KOPT-K1 (cell line): ENCODE results near the gene MCF2L.
"Not testable (repeated sequence)": the region's sequence is repeated elsewhere in the genome, so short reads cannot be mapped to it uniquely, and the experiment has no call there.

Source experiments
- H3K27ac ChIP-seq: fragments of 200-600 bp; sonication (generic); 2 replicates; pipeline ENCODE4 v1.5.1; 2016; ENCODE audit warnings: antibody characterized with exemption, mild to moderate bottlenecking, low read depth, low read length; ENCODE audit not compliant: poor library complexity, severe bottlenecking
- H3K36me3 ChIP-seq: fragments of 200-600 bp; sonication (generic); 2 replicates; pipeline ENCODE4 v1.5.1; 2017; ENCODE audit warnings: antibody characterized with exemption, mild to moderate bottlenecking, low read length, moderate library complexity; ENCODE audit not compliant: insufficient read depth
- H3K9me3 ChIP-seq: fragments of 200-600 bp; sonication (generic); 2 replicates; pipeline ENCODE4 v1.5.1; 2017; ENCODE audit warnings: antibody characterized with exemption, low read length, mild to moderate bottlenecking; ENCODE audit not compliant: insufficient read depth, poor library complexity, severe bottlenecking

MCF2L gene

GRCh38 chr13:113053376-113053775 lies 84.4 kb downstream of the MCF2L start:
- Histone ChIP-seq H3K36me3 (no peaks in the 10 kb centered on the region), H3K27ac (no peak overlapping the region), H3K9me3 (peaks cover 25% of the 10 kb centered on the region)

- no peaks in the 10 kb centered on the region for H3K36me3 ChIP-seq
- H3K9me3 ChIP-seq: peaks cover 31% of the 10 kb centered on the region
- no peak overlapping the region for H3K27ac ChIP-seq
Measured at GRCh38 chr13:113053801-113054604, 85.0 kb downstream of the MCF2L start.

GRCh38 chr13:113057084-113057483 lies 88.1 kb downstream of the MCF2L start:
- Histone ChIP-seq H3K9me3 (peaks cover 31% of the 10 kb centered on the region), H3K36me3 (no peaks in the 10 kb centered on the region), H3K27ac (no peak overlapping the region)

- H3K9me3 ChIP-seq: peaks cover 31% of the 10 kb centered on the region
- not testable (repeated sequence) for H3K36me3 ChIP-seq, H3K27ac ChIP-seq
Measured at GRCh38 chr13:113057559-113057958, 88.5 kb downstream of the MCF2L start.

GRCh38 chr13:113058129-113058987 lies 89.3 kb downstream of the MCF2L start:
- Histone ChIP-seq H3K27ac (no peak overlapping the region), H3K36me3 (no peaks in the 10 kb centered on the region), H3K9me3 (peaks cover 31% of the 10 kb centered on the region)

GRCh38 chr13:113058988-113059850 lies 90.2 kb downstream of the MCF2L start:
- no peaks in the 10 kb centered on the region for H3K36me3 ChIP-seq
- H3K27ac ChIP-seq: no peak overlapping the region
- H3K9me3 ChIP-seq: peaks cover 31% of the 10 kb centered on the region

- Histone ChIP-seq H3K9me3 (peaks cover 31% of the 10 kb centered on the region), H3K36me3 (no peaks in the 10 kb centered on the region), H3K27ac (no peak overlapping the region)
Measured at GRCh38 chr13:113059891-113060290, 90.9 kb downstream of the MCF2L start.

GRCh38 chr13:113060557-113061270 lies 91.7 kb downstream of the MCF2L start:
- Histone ChIP-seq H3K36me3 (no peaks in the 10 kb centered on the region), H3K27ac (no peak overlapping the region), H3K9me3 (peaks cover 31% of the 10 kb centered on the region)

GRCh38 chr13:113061271-113061625 lies 92.2 kb downstream of the MCF2L start:
- Histone ChIP-seq H3K27ac (no peak overlapping the region), H3K36me3 (no peaks in the 10 kb centered on the region), H3K9me3 (peaks cover 28% of the 10 kb centered on the region)

- Histone ChIP-seq H3K36me3 (no peaks in the 10 kb centered on the region), H3K27ac (no peak overlapping the region), H3K9me3 (peaks cover 21% of the 10 kb centered on the region)
Measured at GRCh38 chr13:113061796-113062425, 92.9 kb downstream of the MCF2L start.

- Histone ChIP-seq H3K36me3 (no peaks in the 10 kb centered on the region), H3K27ac (no peak overlapping the region), H3K9me3 (peaks cover 13% of the 10 kb centered on the region)
Measured at GRCh38 chr13:113062691-113063090, 93.7 kb downstream of the MCF2L start.

- Histone ChIP-seq H3K27ac (no peak overlapping the region), H3K9me3 (peaks cover 9% of the 10 kb centered on the region), H3K36me3 (no peaks in the 10 kb centered on the region)
Measured at GRCh38 chr13:113063091-113063491, 94.1 kb downstream of the MCF2L start.

GRCh38 chr13:113064000-113064533 lies 95.1 kb downstream of the MCF2L start:
- no peaks in the 10 kb centered on the region for H3K9me3 ChIP-seq
- no peaks in the 10 kb centered on the region for H3K36me3 ChIP-seq
- no peak overlapping the region for H3K27ac ChIP-seq
